ENCODE measurements around the gene PGPEP1.
"Not testable (repeated sequence)": the region's sequence is repeated elsewhere in the genome, so short reads cannot be mapped to it uniquely, and the experiment has no call there.

PGPEP1 gene

DNA sequence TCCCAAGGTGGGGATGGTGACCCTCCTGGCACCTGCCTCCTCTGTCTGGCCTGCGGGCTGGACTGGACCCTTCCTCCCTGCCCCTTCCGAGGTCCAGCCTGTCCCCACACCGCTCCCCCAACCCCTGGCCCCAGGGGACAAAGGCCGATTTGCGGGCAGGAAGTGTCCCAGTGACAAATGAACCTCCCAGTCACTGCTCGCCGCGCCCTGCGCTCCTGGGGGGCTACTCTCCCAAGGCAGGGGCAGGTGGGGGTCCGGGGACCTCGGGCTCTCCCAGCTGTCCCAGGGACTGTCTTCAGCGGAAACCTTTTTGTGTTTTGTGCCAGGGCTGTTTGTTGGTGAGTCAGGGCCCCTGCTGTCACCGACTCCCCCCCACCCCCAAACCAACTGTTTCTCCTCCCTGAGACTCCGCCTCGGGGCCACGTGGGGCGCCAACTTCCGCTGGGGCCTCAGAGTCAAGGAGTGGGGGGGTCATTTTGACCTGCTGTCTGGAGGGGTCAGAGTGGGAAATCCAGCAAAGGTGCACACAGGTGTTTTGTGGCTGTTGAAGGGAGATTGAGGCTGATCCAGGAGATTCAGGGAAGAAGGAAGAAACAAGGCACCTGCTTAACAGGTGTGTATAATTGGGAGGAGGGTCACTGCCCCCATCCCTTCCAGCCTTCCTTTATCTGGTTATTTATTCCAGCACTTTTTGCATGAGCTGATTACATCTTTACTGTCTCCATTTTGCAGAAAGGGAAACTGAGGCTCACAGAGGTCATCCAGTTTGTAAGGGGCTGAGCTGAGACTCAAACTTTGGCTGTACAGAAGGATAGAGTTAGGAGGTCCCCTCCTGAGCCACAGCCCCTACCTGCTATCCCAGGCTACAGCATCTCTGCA, 831 bp downstream of the PGPEP1 start:
- peak overlapping the region; percentile 81 for H3K4me3 ChIP-seq (ENCODE audit: low read depth, low read length)
- TF ChIP-seq, protein P1, sequence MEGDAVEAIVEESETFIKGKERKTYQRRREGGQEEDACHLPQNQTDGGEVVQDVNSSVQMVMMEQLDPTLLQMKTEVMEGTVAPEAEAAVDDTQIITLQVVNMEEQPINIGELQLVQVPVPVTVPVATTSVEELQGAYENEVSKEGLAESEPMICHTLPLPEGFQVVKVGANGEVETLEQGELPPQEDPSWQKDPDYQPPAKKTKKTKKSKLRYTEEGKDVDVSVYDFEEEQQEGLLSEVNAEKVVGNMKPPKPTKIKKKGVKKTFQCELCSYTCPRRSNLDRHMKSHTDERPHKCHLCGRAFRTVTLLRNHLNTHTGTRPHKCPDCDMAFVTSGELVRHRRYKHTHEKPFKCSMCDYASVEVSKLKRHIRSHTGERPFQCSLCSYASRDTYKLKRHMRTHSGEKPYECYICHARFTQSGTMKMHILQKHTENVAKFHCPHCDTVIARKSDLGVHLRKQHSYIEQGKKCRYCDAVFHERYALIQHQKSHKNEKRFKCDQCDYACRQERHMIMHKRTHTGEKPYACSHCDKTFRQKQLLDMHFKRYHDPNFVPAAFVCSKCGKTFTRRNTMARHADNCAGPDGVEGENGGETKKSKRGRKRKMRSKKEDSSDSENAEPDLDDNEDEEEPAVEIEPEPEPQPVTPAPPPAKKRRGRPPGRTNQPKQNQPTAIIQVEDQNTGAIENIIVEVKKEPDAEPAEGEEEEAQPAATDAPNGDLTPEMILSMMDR (IDR thresholded peaks at IDR 0.05; ENCODE audit: low read depth, low read length, missing control alignments) = peak; percentile 14
- no peak for DNase-seq (ENCODE audit: low read depth)

DNA sequence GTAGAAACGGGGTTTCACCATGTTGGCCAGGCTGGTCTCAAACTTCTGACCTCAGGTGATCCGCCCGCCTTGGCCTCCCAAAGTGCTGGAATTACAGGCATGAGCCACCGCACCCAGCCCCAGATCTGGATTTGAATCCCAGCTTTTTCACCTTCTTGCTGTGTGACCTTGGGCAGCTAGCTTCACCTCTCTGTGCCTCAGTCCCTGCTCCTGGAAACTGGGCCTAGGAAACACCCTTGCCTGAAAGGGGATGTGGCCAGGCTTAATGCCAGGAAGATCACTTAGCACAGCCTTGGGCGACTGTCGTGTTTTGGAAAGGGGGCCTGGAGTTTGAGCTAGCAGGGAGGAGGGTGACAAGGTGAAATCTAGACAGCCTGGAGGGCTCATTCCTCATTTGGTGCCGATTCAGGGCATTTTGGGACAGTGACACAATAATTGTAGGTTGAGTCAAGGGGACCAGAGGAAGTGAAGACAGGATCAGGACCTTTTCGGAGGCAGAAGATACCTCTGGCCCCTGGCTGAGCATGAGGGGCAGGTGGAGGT, 1.8 kb downstream of the PGPEP1 start:
- no peak overlapping the region for H3K4me3 ChIP-seq (ENCODE audit: low read depth, low read length)
- no peak for DNase-seq (ENCODE audit: low read depth)
- TF ChIP-seq, protein P1 (IDR thresholded peaks at IDR 0.05; ENCODE audit: low read depth, low read length, missing control alignments) = no peak

DNA sequence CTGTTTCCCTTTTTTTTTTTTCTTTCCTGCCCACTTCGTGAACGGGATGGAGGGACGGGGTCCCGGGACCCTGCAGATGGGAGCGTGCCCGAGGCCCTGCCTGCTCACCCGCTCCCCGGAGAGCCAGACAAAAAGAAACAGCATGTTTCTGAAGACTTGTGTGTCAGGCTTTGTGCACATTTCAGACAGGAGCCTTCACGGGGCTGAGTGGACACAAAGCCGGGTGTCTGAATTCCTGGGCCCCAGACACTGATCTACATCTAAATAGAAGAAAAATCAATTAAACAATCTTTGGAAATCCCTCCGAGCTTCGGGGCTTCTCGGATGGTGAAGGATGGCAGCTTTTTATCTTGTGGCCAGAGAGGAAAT, 4.2 kb downstream of the PGPEP1 start:
- TF ChIP-seq, protein P1 (IDR thresholded peaks at IDR 0.05; ENCODE audit: low read depth, low read length, missing control alignments) = no peak
- no peak for DNase-seq (ENCODE audit: low read depth)
- H3K4me3 ChIP-seq (ENCODE audit: low read depth, low read length) = no peak overlapping the region

DNA sequence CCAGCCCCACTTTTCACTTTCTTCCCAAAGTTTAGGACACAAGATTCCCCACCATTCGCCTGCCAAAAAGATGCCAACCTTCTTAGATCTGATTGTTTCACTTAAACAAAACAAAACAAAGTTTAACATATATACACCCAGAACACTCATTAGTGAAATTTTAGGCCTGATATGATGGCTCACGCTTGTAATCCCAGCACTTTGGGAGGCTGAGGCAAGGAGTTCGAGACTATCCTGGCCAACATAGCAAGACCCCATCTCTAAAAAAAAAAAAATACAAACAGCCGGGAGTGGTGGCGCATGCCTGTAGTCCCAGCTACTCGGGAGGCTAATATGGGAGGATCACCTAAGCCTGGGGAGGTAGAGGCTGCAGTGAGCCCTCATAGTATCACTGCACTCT, 4.9 kb downstream of the PGPEP1 start:
- DNase-seq (ENCODE audit: low read depth) = no peak
- TF ChIP-seq, protein P1 (IDR thresholded peaks at IDR 0.05; ENCODE audit: low read depth, low read length, missing control alignments) = no peak

DNA sequence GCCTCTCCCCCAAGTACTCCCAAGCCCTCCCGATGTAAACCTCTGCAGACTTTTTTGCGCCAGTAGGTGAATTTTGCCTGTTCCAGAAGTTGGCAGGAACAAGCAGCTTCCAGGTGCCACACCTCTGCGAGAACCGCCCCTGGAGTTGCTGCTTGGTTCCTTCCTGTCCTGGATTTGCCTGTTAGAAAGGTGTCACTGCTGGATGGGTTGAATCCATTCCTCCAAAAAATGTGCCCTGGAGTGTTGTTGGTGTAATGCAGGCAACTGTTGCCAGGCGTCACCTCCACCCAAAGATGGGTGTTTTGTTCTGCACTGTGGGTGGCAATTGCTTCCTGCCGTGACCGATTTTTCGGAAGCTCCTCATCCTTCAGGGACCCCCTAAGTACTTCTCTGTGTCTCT, 5.7 kb downstream of the PGPEP1 start:
- TF ChIP-seq, protein P1 (IDR thresholded peaks at IDR 0.05; ENCODE audit: low read depth, low read length, missing control alignments) = no peak

More for the DNA sequence above, 4.9 kb downstream of the PGPEP1 start:
- no peak overlapping the region for H3K4me3 ChIP-seq (ENCODE audit: low read depth, low read length)

DNA sequence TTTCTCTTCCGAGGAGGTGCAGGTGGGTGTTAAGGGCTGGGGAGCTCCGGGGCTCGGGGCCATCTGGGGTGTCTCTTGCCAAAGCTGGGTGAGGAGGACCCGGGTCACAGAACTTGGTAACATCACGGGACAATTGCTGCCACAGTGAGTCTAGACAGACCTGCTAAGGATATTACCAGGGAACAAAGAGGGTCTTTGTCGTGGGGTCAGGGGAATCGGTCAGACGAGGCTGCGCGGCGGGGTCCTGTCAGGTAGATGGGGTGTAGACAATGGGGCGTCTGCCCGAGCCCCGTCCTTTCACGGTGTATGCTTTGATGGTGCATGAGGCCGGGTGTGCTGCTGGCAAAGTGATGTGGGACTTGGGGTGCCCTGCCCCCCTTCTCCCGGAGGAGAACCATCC, 7.8 kb downstream of the PGPEP1 start:
- TF ChIP-seq, protein P1 (IDR thresholded peaks at IDR 0.05; ENCODE audit: low read depth, low read length, missing control alignments) = no peak
- no peak for DNase-seq (ENCODE audit: low read depth)
- H3K4me3 ChIP-seq (ENCODE audit: low read depth, low read length) = no peak overlapping the region

More for the DNA sequence above, 5.7 kb downstream of the PGPEP1 start:
- DNase-seq (ENCODE audit: low read depth) = no peak
- no peak overlapping the region for H3K4me3 ChIP-seq (ENCODE audit: low read depth, low read length)

DNA sequence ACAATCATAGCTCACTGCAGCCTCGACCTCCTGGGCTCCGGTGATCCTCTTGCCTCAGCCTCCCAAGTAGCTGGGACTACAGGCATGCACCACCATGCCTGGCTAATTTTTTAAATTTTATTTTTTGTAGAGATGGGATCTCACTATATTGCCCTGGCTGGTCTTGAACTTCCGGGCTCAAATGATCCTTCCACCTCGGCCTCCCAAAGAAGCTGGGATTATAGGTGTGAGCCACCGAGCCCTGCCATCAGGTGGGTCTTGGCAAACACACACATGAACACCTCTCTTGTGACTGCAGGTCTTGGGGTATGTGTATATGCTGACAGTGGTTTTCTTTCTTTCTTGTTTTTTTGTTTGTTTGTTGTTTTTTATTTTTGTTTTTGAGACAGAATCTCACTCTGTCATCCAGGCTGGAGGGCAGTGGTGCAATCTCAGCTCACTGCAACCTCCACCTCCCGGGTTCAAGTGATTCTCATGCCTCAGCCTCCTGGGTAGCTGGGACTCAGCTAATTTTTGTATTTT, 8.5 kb downstream of the PGPEP1 start:
- not testable (repeated sequence) for DNase-seq (ENCODE audit: low read depth); H3K4me3 ChIP-seq (ENCODE audit: low read depth, low read length)

Measured in GM12864 (cell line).